Left colon (tissue), 2 donors: ENCODE data around the gene ZNF627. TPM values are rescaled to one million over a fixed set of nuclear protein-coding genes. Genes with fewer than 3 reads are reported as not detected.
"Not testable (repeated sequence)": the region's sequence is repeated elsewhere in the genome, so short reads cannot be mapped to it uniquely, and the experiment has no call there.

Experiments
- ATAC-seq: fragments of 200-7000 bp; cut with Tn5 transposase; one replicate; pipeline ENCODE4 v1.9.1; 2020; ENCODE audit warnings: mild to moderate bottlenecking, moderate library complexity
- DNase-seq, 2 donors: peaks; one replicate each; pipeline ENCODE4 v3.0.0-alpha.2; 2020
- intact Hi-C, 2 donors: fragments of 100-400 bp; cut with DNase I in 1 of 2; cut with micrococcal nuclease in 1 of 2; formaldehyde crosslinking; loops; one replicate each; pipeline versions ENCODE4 v1.11.2 to v1.14.0; 2022; cut with DNase I, micrococcal nuclease
- total RNA-seq, 2 donors: library from RNA; stranded (reverse); fragmentation: NEBNext Ultra II Directional; extraction: Animal tissue kit (Norgen Biotek cat#: 25700); gene quantifications; one replicate each; pipeline ENCODE4 v1.2.1, GENCODE V29; 2021
- donor health status: DM: no; HTN: no; CAD: no.
- donor health status: DM: yes; HTN: yes; CAD: no.

The ZNF627 gene
- total RNA-seq, 2 donors from 2014 or later, result 8.5 to 9.2 TPM

GRCh38 chr19:11570039-11570462, 27.2 kb upstream of the ZNF627 start:
- ATAC-seq, result no peak
- DNase-seq, result no peak
- intact Hi-C loops, result no loop called here

GRCh38 chr19:11573354-11573753, 23.9 kb upstream of the ZNF627 start:
- ATAC-seq, DNase-seq, intact Hi-C loops: not testable (repeated sequence)

- DNase-seq, intact Hi-C loops, ATAC-seq: not testable (repeated sequence)
Observed at GRCh38 chr19:11573763-11574162, 23.5 kb upstream of the ZNF627 start.

- ATAC-seq (no peak), DNase-seq (no peak)
- intact Hi-C loops, result no loop called here
Observed at GRCh38 chr19:11574689-11575088, 22.6 kb upstream of the ZNF627 start.

GRCh38 chr19:11576227-11576626, 21.1 kb upstream of the ZNF627 start:
- intact Hi-C loops, result no loop called here
- ATAC-seq (no peak), DNase-seq (no peak)

GRCh38 chr19:11577451-11578257, 19.6 kb upstream of the ZNF627 start, which contains the start of gene ACP5:
ACP5 (minus strand) TSS chr19:11577645; CDS start chr19:11577317, 328 bp downstream.
- ATAC-seq (peak; percentile 15), DNase-seq (no peak)
- intact Hi-C loops, result no loop called here

GRCh38 chr19:11578258-11579142, 18.8 kb upstream of the ZNF627 start:
- intact Hi-C loops, result no loop called here
- ATAC-seq, result peak; percentile 84

GRCh38 chr19:11580116-11580515, 17.2 kb upstream of the ZNF627 start:
- intact Hi-C loops, result loop anchor here in 1 of 2 donors (10.0 kb wide), 1 partner anchor 85 kb away; no protein-coding TSS in a partner anchor
- DNase-seq (no peak), ATAC-seq (no peak)

More at GRCh38 chr19:11578258-11579142, 18.8 kb upstream of the ZNF627 start:
- DNase-seq, result peak; percentile 68 to 81

- DNase-seq (no peak), ATAC-seq (no peak)
- intact Hi-C loops, result loop anchor here in 1 of 2 donors (10.0 kb wide), 1 partner anchor 87 kb away; no protein-coding TSS in a partner anchor
Observed at GRCh38 chr19:11581740-11582139, 15.5 kb upstream of the ZNF627 start.

- no peak for DNase-seq
- intact Hi-C loops, result loop anchor here in 1 of 2 donors (10.0 kb wide), 1 partner anchor 92 kb away; no protein-coding TSS in a partner anchor
- no peak for ATAC-seq
Observed at GRCh38 chr19:11586331-11586730, 11.0 kb upstream of the ZNF627 start.

- ATAC-seq (peak; percentile 93), DNase-seq (peak; percentile 62 to 81)
- intact Hi-C loops, result loop anchor here in 1 of 2 donors (10.0 kb wide), 1 partner anchor 93 kb away; no protein-coding TSS in a partner anchor
Observed at GRCh38 chr19:11587302-11587974, 9.8 kb upstream of the ZNF627 start.

GRCh38 chr19:11587975-11588631, 9.2 kb upstream of the ZNF627 start:
- DNase-seq (no peak), ATAC-seq (peak; percentile 58)
- intact Hi-C loops, result loop anchor here in 1 of 2 donors (10.0 kb wide), 1 partner anchor 93 kb away; no protein-coding TSS in a partner anchor

- ATAC-seq (no peak), DNase-seq (no peak)
- intact Hi-C loops, result no loop called here
Observed at GRCh38 chr19:11594084-11594483, 3.2 kb upstream of the ZNF627 start.

GRCh38 chr19:11596156-11596555, 1.1 kb upstream of the ZNF627 start:
- intact Hi-C loops, result no loop called here
- DNase-seq (no peak), ATAC-seq (no peak)

GRCh38 chr19:11598103-11598483, 810 bp downstream of the ZNF627 start:
- ATAC-seq (no peak), DNase-seq (no peak)
- intact Hi-C loops, result no loop called here

- ATAC-seq (no peak), DNase-seq (no peak)
- intact Hi-C loops, result no loop called here
Observed at GRCh38 chr19:11598746-11599145, 1.5 kb downstream of the ZNF627 start.

- intact Hi-C loops, DNase-seq, ATAC-seq: not testable (repeated sequence)
Observed at GRCh38 chr19:11599704-11600103, 2.4 kb downstream of the ZNF627 start.

- intact Hi-C loops, result no loop called here
- ATAC-seq, result no peak
- DNase-seq, result no peak
Observed at GRCh38 chr19:11606484-11606883, 9.2 kb downstream of the ZNF627 start.
